Stimulated activated naive CD8-positive, alpha-beta T cell treated with anti-CD3 and anti-CD28 coated beads, Interleukin-15, amount 100 ng/mL, for 72 hours (primary cell): ENCODE measurements around the gene CES4A.
"Not testable (repeated sequence)": the region's sequence is repeated elsewhere in the genome, so short reads cannot be mapped to it uniquely, and the experiment has no call there.

ENCODE experiments used
- ATAC-seq: fragments of 150-1000 bp; cut with Tn5 transposase; 2 replicates; pipeline ENCODE4 v1.10.0; 2021; ENCODE audit warnings: mild to moderate bottlenecking, moderate library complexity
- DNase-seq, 2 donors: peaks; one replicate each; pipeline ENCODE4 v3.0.0; 2021 to 2022
- H3K27ac Mint-ChIP-seq, 2 donors: one replicate each; pipeline ENCODE4 v1.8.0; 2022; ENCODE audit warnings: mild to moderate bottlenecking in 2 of 2, mixed read lengths in 2 of 2, moderate library complexity in 2 of 2
- H3K27me3 Mint-ChIP-seq: one replicate; pipeline ENCODE4 v1.8.0; 2022; ENCODE audit warnings: mixed read lengths
- H3K4me1 Mint-ChIP-seq: one replicate; pipeline ENCODE4 v1.8.0; 2022; ENCODE audit warnings: mild to moderate bottlenecking, mixed read lengths
- H3K4me3 Mint-ChIP-seq, 2 donors: one replicate each; pipeline ENCODE4 v1.8.0; 2022; ENCODE audit warnings: mild to moderate bottlenecking in 2 of 2, mixed read lengths in 2 of 2, moderate library complexity in 1 of 2
- H3K9me3 Mint-ChIP-seq, 2 donors: one replicate each; pipeline ENCODE4 v1.8.0; 2022; ENCODE audit warnings: mixed read lengths in 2 of 2

The CES4A gene

GRCh38 chr16:66970775-66971720 lies 17.3 kb upstream of the CES4A start:
- Mint-ChIP-seq H3K4me3 (no peak overlapping the region), H3K27me3 (peaks cover 11% of the 10 kb centered on the region), H3K27ac (no peak overlapping the region), H3K9me3 (no peaks in the 10 kb centered on the region), H3K4me1 (peaks cover 25% of the 10 kb centered on the region)
- no peak for DNase-seq
- ATAC-seq, result peak; percentile 58

- Mint-ChIP-seq H3K4me3 (no peak overlapping the region), H3K4me1 (peaks cover 42% of the 10 kb centered on the region)
Measured at GRCh38 chr16:66972983-66973382, 15.4 kb upstream of the CES4A start.

GRCh38 chr16:66973716-66974115 lies 14.7 kb upstream of the CES4A start:
- Mint-ChIP-seq H3K9me3 (no peaks in the 10 kb centered on the region), H3K27ac (no peak overlapping the region), H3K4me1 (peaks cover 50% of the 10 kb centered on the region), H3K27me3 (peaks cover 20% of the 10 kb centered on the region), H3K4me3 (no peak overlapping the region)
- DNase-seq (no peak), ATAC-seq (no peak)

More at GRCh38 chr16:66972983-66973382, 15.4 kb upstream of the CES4A start:
- Mint-ChIP-seq H3K9me3 (no peaks in the 10 kb centered on the region), H3K27ac (no peak overlapping the region), H3K27me3 (peaks cover 20% of the 10 kb centered on the region)
- ATAC-seq (no peak), DNase-seq (no peak)

- not testable (repeated sequence) for DNase-seq, ATAC-seq, H3K9me3 Mint-ChIP-seq, H3K27ac Mint-ChIP-seq
- peaks cover 56% of the 10 kb centered on the region for H3K4me1 Mint-ChIP-seq
- peak overlapping the region; percentile 73 to 79 for H3K4me3 Mint-ChIP-seq
- H3K27me3 Mint-ChIP-seq, result peaks cover 20% of the 10 kb centered on the region
Measured at GRCh38 chr16:66974156-66974931, 14.0 kb upstream of the CES4A start.

- peak; percentile 46 to 51 for DNase-seq
- peaks cover 60% of the 10 kb centered on the region for H3K4me1 Mint-ChIP-seq
- not testable (repeated sequence) for H3K9me3 Mint-ChIP-seq, ATAC-seq
- peak overlapping the region; percentile 57 to 82 for H3K27ac Mint-ChIP-seq
- peaks cover 20% of the 10 kb centered on the region for H3K27me3 Mint-ChIP-seq
- peak overlapping the region; percentile 73 to 79 for H3K4me3 Mint-ChIP-seq
Measured at GRCh38 chr16:66974932-66975246, 13.5 kb upstream of the CES4A start.

GRCh38 chr16:66975302-66975893 lies 13.0 kb upstream of the CES4A start:
- H3K27ac Mint-ChIP-seq, result peak overlapping the region; percentile 57 to 82
- peak overlapping the region; percentile 73 to 79 for H3K4me3 Mint-ChIP-seq
- no peak for ATAC-seq
- no peak for DNase-seq
- H3K9me3 Mint-ChIP-seq, result no peaks in the 10 kb centered on the region
- H3K27me3 Mint-ChIP-seq, result peaks cover 20% of the 10 kb centered on the region
- peaks cover 63% of the 10 kb centered on the region for H3K4me1 Mint-ChIP-seq

GRCh38 chr16:66976746-66977145 lies 11.6 kb upstream of the CES4A start:
- peaks cover 20% of the 10 kb centered on the region for H3K27me3 Mint-ChIP-seq
- H3K4me3 Mint-ChIP-seq, result peak overlapping the region in 1 of 2 donors; percentile 29
- no peaks in the 10 kb centered on the region for H3K9me3 Mint-ChIP-seq
- DNase-seq (no peak), ATAC-seq (no peak)
- H3K27ac Mint-ChIP-seq, result peak overlapping the region in 1 of 2 donors; percentile 19
- peaks cover 76% of the 10 kb centered on the region for H3K4me1 Mint-ChIP-seq

GRCh38 chr16:66977341-66978113 lies 10.9 kb upstream of the CES4A start:
- Mint-ChIP-seq H3K9me3 (no peaks in the 10 kb centered on the region), H3K27me3 (peaks cover 20% of the 10 kb centered on the region), H3K4me1 (peaks cover 83% of the 10 kb centered on the region), H3K27ac (no peak overlapping the region), H3K4me3 (peak overlapping the region in 1 of 2 donors; percentile 70)
- ATAC-seq (peak; percentile 98), DNase-seq (peak; percentile 86 to 88)

GRCh38 chr16:66979011-66979717 lies 9.2 kb upstream of the CES4A start:
- Mint-ChIP-seq H3K27me3 (peaks cover 20% of the 10 kb centered on the region), H3K9me3 (no peaks in the 10 kb centered on the region), H3K4me3 (no peak overlapping the region), H3K27ac (no peak overlapping the region), H3K4me1 (peaks cover 87% of the 10 kb centered on the region)
- ATAC-seq, result no peak
- no peak for DNase-seq

- Mint-ChIP-seq H3K27ac (no peak overlapping the region), H3K9me3 (no peaks in the 10 kb centered on the region), H3K4me3 (no peak overlapping the region), H3K27me3 (no peaks in the 10 kb centered on the region), H3K4me1 (peaks cover 86% of the 10 kb centered on the region)
- DNase-seq (no peak), ATAC-seq (no peak)
Measured at GRCh38 chr16:66983033-66983432, 5.4 kb upstream of the CES4A start.

- no peaks in the 10 kb centered on the region for H3K27me3 Mint-ChIP-seq
- H3K4me1 Mint-ChIP-seq, result peaks cover 80% of the 10 kb centered on the region
- peak; percentile 95 for ATAC-seq
- H3K4me3 Mint-ChIP-seq, result peak overlapping the region; percentile 62 to 70
- no peaks in the 10 kb centered on the region for H3K9me3 Mint-ChIP-seq
- DNase-seq, result peak; percentile 71 to 83
- H3K27ac Mint-ChIP-seq, result peak overlapping the region; percentile 96 to 99
Measured at GRCh38 chr16:66984892-66985311, 3.5 kb upstream of the CES4A start.

GRCh38 chr16:66986559-66986958 lies 1.8 kb upstream of the CES4A start:
- no peaks in the 10 kb centered on the region for H3K9me3 Mint-ChIP-seq
- no peak overlapping the region for H3K27ac Mint-ChIP-seq
- H3K4me1 Mint-ChIP-seq, result peaks cover 66% of the 10 kb centered on the region
- ATAC-seq (no peak), DNase-seq (no peak)
- no peaks in the 10 kb centered on the region for H3K27me3 Mint-ChIP-seq
- H3K4me3 Mint-ChIP-seq, result no peak overlapping the region

GRCh38 chr16:66991545-66992077 lies 3.2 kb downstream of the CES4A start:
- Mint-ChIP-seq H3K9me3 (no peaks in the 10 kb centered on the region), H3K4me3 (no peak overlapping the region), H3K27me3 (no peaks in the 10 kb centered on the region), H3K4me1 (peaks cover 22% of the 10 kb centered on the region), H3K27ac (no peak overlapping the region)
- no peak for ATAC-seq
- DNase-seq, result no peak

GRCh38 chr16:66993558-66993957 lies 5.2 kb downstream of the CES4A start:
- ATAC-seq, DNase-seq, H3K9me3 Mint-ChIP-seq, H3K4me3 Mint-ChIP-seq, H3K27ac Mint-ChIP-seq, H3K27me3 Mint-ChIP-seq, H3K4me1 Mint-ChIP-seq: not testable (repeated sequence)
